DND-41 (cell line): ENCODE measurements around the gene ELK1.

ENCODE experiments used
- CTCF ChIP-seq: IDR thresholded peaks from 2 replicates; pipeline ENCODE4 v1.5.1; 2012; ENCODE audit warnings: borderline replicate concordance, low read length, moderate library complexity, mild to moderate bottlenecking; ENCODE audit not compliant: poor library complexity, severe bottlenecking; ENCODE audit errors: extremely low read depth
- EZH2 ChIP-seq: IDR thresholded peaks from 3 replicates; pipeline ENCODE4 v1.6.1; 2012; ENCODE audit warnings: borderline replicate concordance, low read depth, mild to moderate bottlenecking, moderate library complexity, low read length, inconsistent platforms; ENCODE audit not compliant: severe bottlenecking

DNA sequence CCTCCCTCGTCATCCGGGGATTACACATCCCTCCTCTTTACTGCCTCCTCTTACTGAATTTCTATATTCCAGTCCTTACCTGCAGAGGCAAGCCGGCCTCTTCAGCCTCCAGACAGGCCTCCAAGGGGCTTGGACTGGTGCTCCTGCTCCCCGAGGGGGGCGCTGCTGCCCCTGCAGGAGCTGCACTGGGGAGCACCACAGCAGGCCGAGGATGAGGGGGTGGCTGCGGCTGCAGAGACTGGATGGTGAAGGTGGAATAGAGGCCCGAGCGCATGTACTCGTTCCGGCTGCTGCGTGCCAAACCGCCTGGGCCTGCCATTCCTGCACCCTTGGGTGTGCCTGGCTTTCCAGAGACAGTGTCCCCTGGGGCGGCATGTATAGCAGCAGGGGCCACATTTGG, 11.5 kb downstream of the ELK1 start:
- TF ChIP-seq CTCF (no peak), EZH2 (no peak)
